NOMO-1 treated with DMSO at 0.1 percent for 48 hours (cell line): ENCODE data around the gene DENND1A.

ENCODE experiments used
- DNase-seq: peaks from one replicate; lab custom pipeline; 2025; ENCODE audit not compliant: unreplicated experiment; lab: John Stamatoyannopoulos, UW

DENND1A gene

DNA sequence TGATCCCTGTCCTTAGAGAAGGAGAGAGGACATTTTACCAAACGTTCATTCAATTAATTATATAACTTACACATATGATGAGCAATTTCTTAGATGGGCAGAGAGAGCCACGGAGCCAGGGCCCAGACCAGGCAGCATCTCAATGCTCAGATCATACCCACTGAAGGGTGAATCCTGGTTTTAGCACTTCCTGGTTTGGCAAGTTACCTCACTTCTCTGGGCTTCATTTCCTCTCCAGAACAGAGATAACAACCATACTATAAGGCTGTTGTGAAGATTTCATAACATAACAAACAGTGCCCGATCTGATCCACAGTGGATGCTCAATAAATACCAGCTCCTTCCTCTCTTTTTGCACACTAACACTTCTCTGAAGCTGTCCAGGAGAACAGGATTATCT is 271.1 kb downstream of the DENND1A start:
- DNase-seq, result no peak

DNA sequence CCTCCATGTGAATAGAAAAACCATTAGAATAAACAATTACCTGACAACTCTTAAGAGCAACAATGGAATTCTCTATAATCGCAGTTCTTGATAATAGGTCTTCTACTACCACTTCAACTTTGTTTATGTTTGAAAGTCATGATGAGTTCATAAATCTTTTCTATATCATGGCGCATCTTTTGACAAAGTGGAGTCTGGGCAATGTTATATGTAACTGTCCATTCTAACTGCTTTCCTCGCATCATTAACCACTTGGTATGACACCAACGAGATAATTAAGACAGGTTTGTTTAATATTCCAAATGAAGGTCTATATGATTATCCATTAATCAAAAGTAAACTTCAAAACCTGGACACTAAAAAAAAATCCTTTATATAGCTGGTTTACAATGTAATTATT is 272.0 kb downstream of the DENND1A start:
- DNase-seq, result no peak

DNA sequence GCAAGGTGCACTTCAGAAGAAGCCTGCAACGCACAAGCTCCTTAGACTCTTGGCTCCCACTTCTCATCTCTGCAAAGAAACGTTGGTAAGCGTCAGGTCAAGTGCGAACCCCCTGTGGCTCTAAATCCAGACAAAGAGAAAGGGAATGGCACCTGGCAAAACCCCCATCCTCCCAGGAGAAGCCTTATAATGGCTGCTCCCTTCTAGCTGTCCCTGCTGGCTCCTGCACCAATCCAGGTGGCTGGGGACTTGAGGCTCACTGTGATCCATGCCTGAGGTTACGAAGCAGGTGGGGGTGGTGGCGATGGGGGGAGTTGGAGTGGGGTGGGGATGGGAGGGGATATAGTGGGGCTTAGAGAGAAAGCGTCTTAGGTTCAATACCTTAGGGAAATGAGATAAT is 272.8 kb downstream of the DENND1A start:
- DNase-seq, result no peak

GRCh38 chr9:123656565-123656964 is 273.4 kb downstream of the DENND1A start:
- DNase-seq, result no peak

- no peak for DNase-seq
Measured at GRCh38 chr9:123655681-123656423, 274.1 kb downstream of the DENND1A start.

GRCh38 chr9:123654994-123655637 is 274.8 kb downstream of the DENND1A start:
- no peak for DNase-seq

DNA sequence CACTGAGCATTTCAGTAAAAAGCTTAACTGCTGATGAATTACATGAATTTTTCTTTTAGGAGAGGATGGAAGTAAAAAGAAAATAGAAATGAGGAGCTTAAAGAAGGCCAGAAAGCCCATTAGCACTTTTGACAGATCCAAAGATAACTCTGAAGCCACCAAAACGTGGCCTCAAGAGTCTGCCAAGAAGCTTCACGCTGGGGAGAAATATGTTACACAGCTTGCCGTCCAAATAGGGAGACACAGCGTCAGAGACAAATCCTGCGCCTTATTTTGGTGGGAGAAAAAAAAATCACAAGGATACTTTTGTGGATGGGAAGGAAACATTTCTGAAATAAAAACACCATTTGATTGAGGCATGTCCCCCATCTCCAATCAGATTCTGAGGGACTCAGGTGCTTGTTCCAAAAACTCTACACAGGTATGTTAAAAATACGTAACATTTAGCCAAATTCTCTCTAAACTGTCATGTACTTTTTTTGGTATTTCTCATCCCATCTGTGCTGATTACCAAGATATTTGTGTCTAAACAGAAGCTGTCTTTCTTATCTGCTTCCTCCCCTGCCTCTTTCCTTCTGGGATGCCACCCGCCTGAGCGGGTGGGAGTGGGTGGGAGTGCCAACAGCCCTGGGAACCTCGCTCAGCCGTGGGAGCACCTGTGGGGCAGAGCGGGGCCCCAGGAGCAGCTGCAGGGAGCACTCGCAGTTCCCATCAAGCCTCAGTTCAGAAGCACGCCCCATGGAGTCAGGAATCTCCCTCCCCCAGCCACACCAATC is 275.5 kb downstream of the DENND1A start:
- DNase-seq, result no peak

DNA sequence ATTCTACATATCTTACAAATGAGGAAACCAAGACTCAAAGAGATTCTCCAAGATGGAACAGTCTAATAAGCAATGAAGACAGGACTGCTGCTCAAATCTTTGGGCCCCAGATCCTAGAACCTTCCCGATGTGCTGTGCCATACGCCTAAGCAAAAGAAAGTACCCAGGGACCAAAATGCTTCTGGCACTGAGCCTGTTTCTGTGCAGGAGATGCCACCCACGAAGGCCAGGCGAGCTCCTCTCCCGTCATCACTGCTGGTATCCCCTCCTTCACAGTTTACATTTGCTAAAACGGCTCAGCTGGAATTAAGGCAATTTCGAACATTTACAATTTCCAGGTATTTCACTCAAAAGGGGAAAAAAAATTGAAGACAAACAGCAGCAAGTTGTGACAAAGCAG is 277.5 kb downstream of the DENND1A start:
- no peak for DNase-seq

DNA sequence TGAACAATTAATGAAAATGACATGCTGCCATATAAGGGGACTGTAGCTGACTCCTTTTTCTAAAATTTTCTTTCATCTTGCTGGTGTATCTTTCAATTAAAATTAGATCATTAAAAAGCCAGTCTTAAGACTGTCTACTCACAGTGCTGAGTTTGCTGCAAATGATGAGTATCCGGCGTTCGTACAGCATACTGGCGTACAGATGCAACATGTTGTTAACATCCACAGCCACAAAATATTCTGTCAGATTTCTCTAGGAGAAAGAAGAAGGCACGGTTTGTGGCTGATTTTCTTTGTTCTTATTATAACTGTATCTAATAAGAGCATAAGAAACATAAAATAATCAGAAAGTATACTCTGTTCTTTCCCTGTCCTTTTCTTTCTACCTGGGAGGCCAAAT is 278.1 kb downstream of the DENND1A start:
- no peak for DNase-seq

- DNase-seq, result no peak
Measured at GRCh38 chr9:123651273-123651672, 278.7 kb downstream of the DENND1A start.

DNA sequence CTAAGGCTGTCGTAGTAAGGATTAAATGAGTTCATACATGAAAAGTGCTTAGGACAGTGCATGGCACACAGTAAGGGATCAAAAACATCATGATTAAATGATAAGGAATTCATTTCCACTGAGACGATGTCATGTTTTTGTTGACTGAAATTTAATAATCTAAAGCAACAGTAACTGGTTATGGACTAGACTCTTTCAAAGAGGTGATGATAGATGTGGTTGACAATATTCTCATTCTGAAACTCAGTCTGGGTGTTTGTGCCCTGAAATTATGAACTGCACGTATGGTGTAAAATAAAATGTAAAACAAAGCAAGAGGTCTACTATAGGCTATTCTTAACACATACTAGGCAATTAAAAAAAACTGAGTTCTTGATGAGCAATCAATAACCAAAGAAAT is 280.0 kb downstream of the DENND1A start:
- DNase-seq, result no peak

GRCh38 chr9:123647145-123647544 is 282.8 kb downstream of the DENND1A start:
- no peak for DNase-seq

- no peak for DNase-seq
Measured at GRCh38 chr9:123645762-123646161, 284.2 kb downstream of the DENND1A start.

DNA sequence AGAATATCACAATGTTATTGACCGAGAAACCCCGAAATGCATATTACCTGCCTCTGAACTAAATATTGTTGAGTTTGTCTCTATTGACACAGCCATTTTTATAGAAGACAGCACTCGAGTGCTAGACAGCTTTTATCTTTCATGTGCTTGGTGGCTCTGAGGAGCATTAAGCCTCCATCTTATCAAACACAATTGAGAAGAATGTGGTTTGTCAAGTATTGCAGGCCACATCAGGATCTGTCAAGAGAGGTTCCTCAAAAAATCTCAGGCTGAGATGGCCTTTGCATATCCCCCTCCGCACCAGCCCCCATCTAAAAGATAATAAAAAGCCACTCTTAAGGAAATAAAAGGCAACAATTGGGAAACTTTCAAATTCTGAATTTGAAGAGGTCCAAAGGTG is 284.8 kb downstream of the DENND1A start:
- no peak for DNase-seq

- DNase-seq, result no peak
Measured at GRCh38 chr9:123643518-123643917, 286.4 kb downstream of the DENND1A start.

DNA sequence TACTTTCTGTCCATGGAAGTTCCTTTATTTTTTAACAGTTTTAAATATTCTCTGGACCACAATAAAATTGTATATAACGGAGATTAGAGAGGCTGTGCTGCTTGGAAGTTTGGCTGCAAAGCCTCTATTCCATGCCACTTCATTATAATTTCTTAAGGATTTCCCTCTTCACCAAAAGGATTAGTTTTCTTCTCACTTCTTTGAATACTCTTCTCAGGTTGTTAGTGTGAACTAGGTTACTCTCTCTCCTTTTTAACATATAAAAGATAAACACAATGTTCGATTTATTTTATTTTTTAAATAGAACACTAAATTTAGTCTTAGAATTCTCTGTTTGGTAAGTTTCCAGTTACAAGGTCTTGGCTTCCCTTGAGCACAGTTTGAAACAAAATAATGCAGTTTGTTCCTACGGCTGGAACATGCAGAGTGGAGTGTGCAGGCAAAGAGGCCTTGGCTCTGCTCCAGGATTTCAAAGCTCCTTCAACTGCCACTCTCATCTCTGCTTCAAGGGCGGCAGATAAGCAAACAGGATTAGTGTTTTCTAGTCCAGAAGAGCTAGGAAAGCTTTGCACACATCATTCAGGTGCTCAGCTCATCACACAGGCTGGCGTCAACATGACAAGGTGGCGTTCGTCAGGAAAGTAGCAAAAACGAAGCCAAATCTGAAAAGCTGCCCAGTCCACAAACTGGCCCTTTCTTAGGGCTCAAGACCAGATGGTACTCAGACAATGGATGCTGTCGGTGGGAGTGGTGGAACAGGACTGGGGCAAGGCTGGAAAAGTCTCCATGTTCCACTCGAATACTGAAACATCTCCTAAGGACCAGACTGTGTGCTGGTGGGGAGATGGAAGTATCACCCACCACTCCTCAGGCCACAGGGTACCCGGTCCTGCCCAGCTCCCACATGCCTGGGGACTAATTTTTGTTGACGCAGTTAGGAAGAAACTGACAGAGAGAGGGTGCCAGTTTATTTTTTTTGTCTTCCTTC is 287.3 kb downstream of the DENND1A start:
- no peak for DNase-seq

GRCh38 chr9:123640792-123641222 is 289.1 kb downstream of the DENND1A start:
- DNase-seq, result no peak

GRCh38 chr9:123639743-123640142 is 290.2 kb downstream of the DENND1A start:
- no peak for DNase-seq

DNA sequence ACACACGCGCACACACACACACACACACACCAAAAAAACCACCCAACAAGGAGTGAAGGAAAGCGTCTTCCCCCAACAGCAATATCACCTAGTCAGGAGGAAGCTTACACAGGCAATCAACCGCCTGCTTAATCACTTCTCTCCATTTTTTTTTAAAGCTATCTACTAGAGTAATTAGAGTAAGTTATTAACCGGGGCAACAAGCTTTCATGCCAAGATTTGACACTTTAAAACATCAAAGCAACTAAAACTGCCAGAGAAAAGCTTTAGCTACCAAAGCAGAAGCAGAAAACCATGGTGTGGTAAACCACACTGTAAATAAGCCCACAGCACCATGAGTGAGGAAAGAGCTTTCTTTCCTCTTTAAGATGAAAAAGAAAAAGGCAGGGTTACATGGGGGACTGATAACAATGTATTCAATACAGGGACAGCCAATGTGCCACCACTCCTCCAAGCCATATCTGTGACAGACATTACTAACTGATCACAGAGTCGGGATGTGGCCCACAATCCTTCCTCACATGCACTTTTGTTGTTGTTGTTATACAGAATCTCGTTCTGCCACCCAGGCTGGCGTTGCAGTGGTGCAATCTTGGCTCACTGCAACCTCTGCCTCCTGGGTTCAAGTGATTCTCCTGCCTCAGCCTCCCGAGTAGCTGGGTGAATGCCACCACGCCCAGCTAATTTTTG is 291.8 kb downstream of the DENND1A start:
- peak; percentile 93 for DNase-seq

DNA sequence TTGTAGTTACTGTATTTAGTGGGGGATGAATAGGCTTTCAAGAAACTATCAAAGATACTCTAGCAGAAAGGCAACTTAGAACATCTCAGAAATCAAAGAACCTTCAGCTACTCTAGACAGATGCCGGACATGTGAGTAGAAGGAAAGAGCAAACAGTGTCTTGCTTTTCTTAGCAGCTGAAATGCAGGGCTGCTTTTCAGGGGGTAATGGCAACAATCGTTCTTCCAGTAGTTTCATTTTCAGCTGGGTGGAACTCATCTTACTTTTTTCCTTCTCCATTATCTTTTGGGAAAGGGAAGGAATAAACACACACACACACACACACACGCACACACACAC is 292.4 kb downstream of the DENND1A start:
- no peak for DNase-seq
